H1 (cell line): ENCODE data around the gene AGO3. TPM values are rescaled to one million over a fixed set of nuclear protein-coding genes. Genes with fewer than 3 reads are reported as not detected.

Experiments
- CTCF ChIA-PET: fragments of 300-600 bp; sonication (Branson Sonifier 250); formaldehyde crosslinking; loops from one replicate; lab custom pipeline; 2021; ENCODE audit not compliant: partially characterized antibody; lab: Charles Lee
- POLR2A ChIA-PET: fragments of 300-600 bp; sonication (Branson Sonifier 250); formaldehyde crosslinking; loops from one replicate; lab custom pipeline; 2021; ENCODE audit warnings: inconsistent platforms; ENCODE audit not compliant: partially characterized antibody; lab: Charles Lee
- DNase-seq, 2 experiments: peaks; one replicate each; pipeline versions ENCODE4 v3.0.0 to v3.0.0-alpha.2; 2010 to 2022; ENCODE audit warnings: low spot score in 2 of 2, low read depth in 1 of 2, mixed read lengths in 1 of 2
- FAIRE-seq: peaks from 2 replicates; lab custom pipeline; 2011; peaks lifted over from hg19 to GRCh38; lab: Jason Lieb, UNC
- H2AFZ ChIP-seq: 2 replicates; pipeline ENCODE4 v1.8.1; 2012; ENCODE audit warnings: low read length, inconsistent platforms
- H2AK5ac ChIP-seq: 2 replicates; pipeline ENCODE4 v1.6.1; 2013; ENCODE audit warnings: low read depth, low read length
- H2BK120ac ChIP-seq: replicated peaks from 2 replicates; pipeline ENCODE3; 2013; ENCODE audit warnings: low read depth, low read length, inconsistent platforms
- H2BK12ac ChIP-seq: 2 replicates; pipeline ENCODE4 v1.6.1; 2013; ENCODE audit warnings: low read depth, low read length
- H2BK15ac ChIP-seq: 2 replicates; pipeline ENCODE4 v1.6.1; 2013; ENCODE audit warnings: low read length
- H2BK20ac ChIP-seq: 2 replicates; pipeline ENCODE4 v1.6.1; 2013; ENCODE audit warnings: low read length
- H2BK5ac ChIP-seq: 2 replicates; pipeline ENCODE4 v1.6.1; 2013; ENCODE audit warnings: low read depth, low read length
- H3K14ac ChIP-seq: 2 replicates; pipeline ENCODE4 v1.6.1; 2013; ENCODE audit warnings: inconsistent platforms; ENCODE audit not compliant: insufficient read length
- H3K18ac ChIP-seq: 2 replicates; pipeline ENCODE4 v1.6.1; 2013; ENCODE audit warnings: low read length; ENCODE audit errors: extremely low read depth
- H3K23ac ChIP-seq: 2 replicates; pipeline ENCODE4 v1.6.1; 2013; ENCODE audit warnings: inconsistent platforms; ENCODE audit not compliant: insufficient read length
- H3K23me2 ChIP-seq: 2 replicates; pipeline ENCODE4 v1.6.1; 2013; ENCODE audit warnings: low read depth, low read length
- H3K27ac ChIP-seq: 2 replicates; pipeline ENCODE4 v1.6.1; 2011; ENCODE audit warnings: low read depth, low read length, inconsistent platforms
- H3K27me3 ChIP-seq, 4 experiments: replicated peaks in 1 of 4; 1 replicate in 1 of 4; 2 replicates in 3 of 4; pipeline versions ENCODE4 v1.6.1 to v1.8.1; 2011 to 2013; ENCODE audit warnings: low read length in 3 of 4, mild to moderate bottlenecking in 3 of 4, inconsistent platforms in 2 of 4, mixed read lengths in 2 of 4, moderate library complexity in 1 of 4; ENCODE audit not compliant: control insufficient read depth in 3 of 4, insufficient read depth in 3 of 4; ENCODE audit errors: extremely low read depth in 1 of 4
- H3K36me3 ChIP-seq, 4 experiments: 2 replicates each; pipeline versions ENCODE4 v1.6.1 to v1.8.1; 2011 to 2013; ENCODE audit warnings: mild to moderate bottlenecking in 4 of 4, low read length in 3 of 4, moderate library complexity in 2 of 4, control low read depth in 1 of 4, inconsistent platforms in 1 of 4; ENCODE audit not compliant: insufficient read depth in 4 of 4, control insufficient read depth in 2 of 4
- H3K4ac ChIP-seq: replicated peaks from 2 replicates; pipeline ENCODE3; 2013; ENCODE audit warnings: low read length, low read depth, mixed read lengths, inconsistent platforms; ENCODE audit not compliant: insufficient read length
- H3K4me1 ChIP-seq, 4 experiments: replicated peaks in 1 of 4; 1 replicate in 1 of 4; 2 replicates in 3 of 4; pipeline versions ENCODE4 v1.6.1 to v1.8.1; 2011 to 2013; ENCODE audit warnings: low read length in 3 of 4, inconsistent platforms in 2 of 4, mixed read lengths in 1 of 4; ENCODE audit not compliant: insufficient read depth in 4 of 4, control insufficient read depth in 3 of 4
- H3K4me2 ChIP-seq, 2 experiments: 2 replicates each; pipeline versions ENCODE4 v1.6.1 to v1.8.1; 2011 to 2013; ENCODE audit warnings: low read depth in 2 of 2, low read length in 2 of 2, control low read depth in 1 of 2, inconsistent platforms in 1 of 2, mild to moderate bottlenecking in 1 of 2; ENCODE audit not compliant: insufficient read depth in 1 of 2
- H3K4me3 ChIP-seq, 4 experiments: fragments of 200-600, 300-600 bp in 1 of 4; sonication (generic), shearing (Covaris generic), sonication (Bioruptor Twin) in 1 of 4; 2 replicates each; pipeline versions ENCODE4 v1.5.1 to v1.8.1; 2011 to 2016; ENCODE audit warnings: low read length in 4 of 4, low read depth in 3 of 4, control low read depth in 2 of 4, inconsistent platforms in 2 of 4, mild to moderate bottlenecking in 2 of 4, mixed read lengths in 1 of 4, moderate library complexity in 1 of 4; ENCODE audit not compliant: insufficient read depth in 2 of 4; ENCODE audit errors: extremely low read depth in 1 of 4
- H3K56ac ChIP-seq: replicated peaks from 2 replicates; pipeline ENCODE3; 2013; ENCODE audit warnings: low read depth, mild to moderate bottlenecking, mixed read lengths, low read length, inconsistent platforms; ENCODE audit not compliant: insufficient read length
- H3K79me1 ChIP-seq: 2 replicates; pipeline ENCODE4 v1.6.1; 2013; ENCODE audit warnings: low read depth, low read length, control low read depth
- H3K79me2 ChIP-seq, 2 experiments: 2 replicates each; pipeline versions ENCODE4 v1.6.1 to v1.8.1; 2012 to 2013; ENCODE audit warnings: low read length in 2 of 2, mild to moderate bottlenecking in 2 of 2, inconsistent platforms in 1 of 2; ENCODE audit not compliant: insufficient read depth in 2 of 2, control insufficient read depth in 1 of 2
- H3K9ac ChIP-seq, 4 experiments: replicated peaks in 1 of 4; 1 replicate in 1 of 4; 2 replicates in 3 of 4; pipeline versions ENCODE4 v1.6.1 to v1.8.1; 2011 to 2013; ENCODE audit warnings: low read depth in 3 of 4, low read length in 3 of 4, control low read depth in 2 of 4, mild to moderate bottlenecking in 2 of 4, moderate library complexity in 2 of 4, inconsistent platforms in 1 of 4; ENCODE audit errors: extremely low read depth in 1 of 4
- H3K9me3 ChIP-seq, 2 experiments: 2 replicates each; pipeline versions ENCODE4 v1.6.1 to v1.8.1; 2012 to 2013; ENCODE audit warnings: mild to moderate bottlenecking in 2 of 2, moderate library complexity in 2 of 2, control low read depth in 1 of 2, inconsistent platforms in 1 of 2, low read depth in 1 of 2, low read length in 1 of 2, mixed read lengths in 1 of 2; ENCODE audit not compliant: insufficient read depth in 2 of 2
- H4K20me1 ChIP-seq, 2 experiments: replicated peaks in 1 of 2; 2 replicates each; pipeline versions ENCODE3 to v1.8.1; 2011 to 2013; ENCODE audit warnings: inconsistent platforms in 2 of 2, low read length in 2 of 2, mild to moderate bottlenecking in 1 of 2; ENCODE audit not compliant: insufficient read depth in 2 of 2, control insufficient read depth in 1 of 2
- H4K5ac ChIP-seq: 2 replicates; pipeline ENCODE4 v1.6.1; 2013; ENCODE audit warnings: low read length, low read depth, mixed read lengths, inconsistent platforms; ENCODE audit not compliant: insufficient read length
- H4K8ac ChIP-seq: 2 replicates; pipeline ENCODE4 v1.8.0; 2013; ENCODE audit warnings: mild to moderate bottlenecking, moderate library complexity, low read length, inconsistent platforms; ENCODE audit not compliant: insufficient read depth; ENCODE audit errors: extremely low read depth
- H4K91ac ChIP-seq: replicated peaks from 2 replicates; pipeline ENCODE3; 2013; ENCODE audit warnings: low read length, mixed read lengths, inconsistent platforms; ENCODE audit not compliant: insufficient read length
- ATF3 ChIP-seq: IDR thresholded peaks from 2 replicates; pipeline ENCODE4 v1.6.1; 2011; ENCODE audit warnings: low read depth, mild to moderate bottlenecking, low read length; ENCODE audit not compliant: insufficient read depth
- KDM4A ChIP-seq: IDR thresholded peaks from one replicate; pipeline ENCODE4 v1.7.1; 2012; ENCODE audit warnings: low read depth, mild to moderate bottlenecking, moderate library complexity, low read length, inconsistent platforms; ENCODE audit not compliant: severe bottlenecking
- WGBS, 2 experiments: shearing (Covaris generic) in 1 of 2; methylation state at CpG; one replicate each; pipeline versions ENCODE4 v1.1.6 to v1.1.7; 2013 to 2015; ENCODE audit warnings: low lambda C conversion rate in 2 of 2, mixed read lengths in 2 of 2, inconsistent platforms in 1 of 2, low coverage in 1 of 2, missing lambda C conversion rate in 1 of 2; ENCODE audit not compliant: insufficient replicate concordance in 2 of 2, insufficient coverage in 1 of 2, insufficient read length in 1 of 2; ENCODE audit errors: extremely low coverage in 1 of 2, missing lambda C conversion rate in 1 of 2; 5-methylcytosine and 5-hydroxymethylcytosine counted together
- polyA plus RNA-seq, 7 experiments: library from polyadenylated mRNA; depleted of rRNA in 3 of 7; stranded (reverse) in 5 of 7; unstranded in 2 of 7; fragments of >200 nt in 5 of 7; fragments of 200-250 nt in 2 of 7; gene quantifications; 1 replicate in 5 of 7; 2 replicates in 1 of 7; 4 replicates in 1 of 7; pipeline versions ENCODE4 v1.2.1 to v1.2.3, GENCODE V29; 2011 to 2013; ENCODE audit warnings: missing spikeins in 2 of 7, mixed read lengths in 2 of 7
- total RNA-seq: library from RNA; stranded (reverse); fragmentation: NEBNext Ultra II Directional; extraction: Animal tissue kit (Norgen Biotek cat#: 25700); gene quantifications from 2 replicates; pipeline ENCODE4 v1.2.1, GENCODE V29; 2021

Gene AGO3
- total and polyA plus RNA-seq, 2 of the 8 experiments (the other 6 are each of a cell fraction or from before 2014, with no cell fraction given): 10.7 to 26.4 TPM

- H3K9ac ChIP-seq: no peak overlapping the region
- no peak overlapping the region for H4K8ac ChIP-seq
- TF ChIP-seq KDM4A (no peak), ATF3 (no peak)
- H2BK15ac ChIP-seq: no peak overlapping the region
- peaks cover 0 to 6% (median 3%) of the 10 kb centered on the region in 4 experiments; a peak in 2 of 7 replicates for H3K4me1 ChIP-seq
- H3K23ac ChIP-seq: no peak overlapping the region
- no peaks in the 10 kb centered on the region for H3K9me3 ChIP-seq
- no peak overlapping the region for H3K4me3 ChIP-seq
- no peaks in the 10 kb centered on the region for H3K79me2 ChIP-seq
- H4K20me1 ChIP-seq: no peaks in the 10 kb centered on the region
- no peak overlapping the region for H2BK20ac ChIP-seq
- H3K79me1 ChIP-seq: no peaks in the 10 kb centered on the region
- H4K5ac ChIP-seq: no peak overlapping the region
- no peak overlapping the region for H4K91ac ChIP-seq
- no peak overlapping the region for H2BK12ac ChIP-seq
- H3K4me2 ChIP-seq: no peak overlapping the region
- no peak overlapping the region for H3K56ac ChIP-seq
- H2AFZ ChIP-seq: no peak overlapping the region
- H3K18ac ChIP-seq: no peak overlapping the region
- H2AK5ac ChIP-seq: no peak overlapping the region
- peaks cover 6% of the 10 kb centered on the region; the same call in 1 of the 2 replicates for H3K23me2 ChIP-seq
- H3K4ac ChIP-seq: no peak overlapping the region
- H3K14ac ChIP-seq: no peak overlapping the region
- 89% methylated on average over 3 of the region's 3 CpGs; no CpG with 5 or more reads in 1 of the 2 experiments for WGBS, 2 experiments
- POLR2A ChIA-PET: no interaction called here
- CTCF ChIA-PET: no interaction called here
- DNase-seq (no peak), FAIRE-seq (no peak)
- H2BK5ac ChIP-seq: no peak overlapping the region
- H3K27ac ChIP-seq: no peak overlapping the region
- H3K27me3 ChIP-seq: peaks cover 0 to 3% (median 0%) of the 10 kb centered on the region in 4 experiments; a peak in 2 of 7 replicates
- no peak overlapping the region for H2BK120ac ChIP-seq
- no peaks in the 10 kb centered on the region for H3K36me3 ChIP-seq
These were observed 149.3 kb downstream of the AGO3 start for GRCh38 chr1:36080236-36080635.
